ENCODE measurements around the gene ZNF385B. TPM values are rescaled to one million over a fixed set of nuclear protein-coding genes. Genes with fewer than 3 reads are reported as not detected.

ZNF385B gene
- polyA plus RNA-seq, 1 donor from 2014 or later = not detected

DNA sequence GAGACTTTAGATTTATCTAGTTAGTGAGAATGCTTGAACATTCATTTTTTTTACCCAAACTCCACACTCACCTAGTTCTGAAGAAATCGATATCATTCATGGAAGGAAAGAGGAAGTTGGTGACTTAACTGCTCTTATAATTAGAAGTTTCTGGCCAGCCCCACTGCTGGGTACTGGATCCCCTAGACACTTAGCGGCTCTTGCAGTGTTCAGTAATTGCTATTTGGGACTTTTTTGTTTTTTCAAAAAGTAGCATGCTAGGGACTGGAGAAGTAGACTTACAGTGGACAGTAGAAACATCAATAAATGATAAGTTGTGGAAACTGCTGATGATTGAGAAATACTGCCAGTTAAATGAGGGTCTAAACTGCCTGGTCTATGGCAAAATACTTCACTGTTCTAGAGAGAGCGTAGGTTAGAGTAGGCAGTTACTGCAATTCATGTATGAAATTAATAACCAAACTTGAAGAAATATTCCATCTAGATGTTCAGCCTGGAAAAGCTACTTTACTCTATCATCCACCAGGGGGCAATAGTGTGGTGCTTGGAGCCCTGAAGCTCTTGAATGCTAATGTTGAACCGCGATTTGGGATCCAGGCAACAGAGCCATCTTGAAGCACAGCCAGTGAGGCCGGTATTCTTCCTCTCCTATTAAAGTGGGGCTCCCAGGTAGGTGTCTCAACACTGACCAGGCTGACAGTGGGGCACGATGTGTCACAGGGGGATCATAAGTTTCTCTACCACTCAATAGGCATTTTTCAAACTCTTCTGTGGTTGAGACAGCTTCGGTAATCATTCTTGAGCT is 450.7 kb downstream of the ZNF385B start:
- peaks cover 11% of the 10 kb centered on the region for H3K27me3 Mint-ChIP-seq
- H3K36me3 Mint-ChIP-seq = no peaks in the 10 kb centered on the region
- H3K9me3 Mint-ChIP-seq = peaks cover 0 to 5% (median 1%) of the 10 kb centered on the region in 3 donors
- H3K4me1 Mint-ChIP-seq = peaks cover 6 to 11% (median 8%) of the 10 kb centered on the region in 3 donors
- peak overlapping the region in 1 of 4 donors; percentile 77 for H3K4me3 Mint-ChIP-seq
- H3K27ac Mint-ChIP-seq = no peak overlapping the region

DNA sequence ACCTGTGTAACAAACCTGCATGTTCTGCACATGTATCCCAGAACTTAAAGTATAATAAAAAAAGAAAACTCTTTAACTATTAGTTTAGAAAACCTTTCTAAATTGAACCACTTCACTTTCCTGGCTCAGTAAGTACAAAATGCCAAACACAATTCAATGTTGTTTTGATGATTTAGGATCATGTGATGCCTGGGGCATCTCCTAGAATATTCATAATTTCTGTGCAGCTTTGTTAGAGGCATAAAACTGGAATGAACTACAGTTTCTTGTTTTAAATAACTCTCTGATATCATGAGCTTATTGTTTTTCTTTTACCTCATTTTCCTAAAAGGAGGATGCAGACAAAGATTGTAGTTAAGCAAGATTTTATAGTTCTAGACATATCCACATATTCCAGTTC is 457.8 kb downstream of the ZNF385B start:
- H3K27me3 Mint-ChIP-seq = peaks cover 9% of the 10 kb centered on the region
- H3K9me3 Mint-ChIP-seq = peaks cover 0 to 2% (median 1%) of the 10 kb centered on the region in 3 donors
- H3K27ac Mint-ChIP-seq = no peak overlapping the region
- peaks cover 0 to 1% (median 0%) of the 10 kb centered on the region in 3 donors for H3K4me1 Mint-ChIP-seq
- no peak overlapping the region for H3K4me3 Mint-ChIP-seq
- H3K36me3 Mint-ChIP-seq = no peaks in the 10 kb centered on the region

DNA sequence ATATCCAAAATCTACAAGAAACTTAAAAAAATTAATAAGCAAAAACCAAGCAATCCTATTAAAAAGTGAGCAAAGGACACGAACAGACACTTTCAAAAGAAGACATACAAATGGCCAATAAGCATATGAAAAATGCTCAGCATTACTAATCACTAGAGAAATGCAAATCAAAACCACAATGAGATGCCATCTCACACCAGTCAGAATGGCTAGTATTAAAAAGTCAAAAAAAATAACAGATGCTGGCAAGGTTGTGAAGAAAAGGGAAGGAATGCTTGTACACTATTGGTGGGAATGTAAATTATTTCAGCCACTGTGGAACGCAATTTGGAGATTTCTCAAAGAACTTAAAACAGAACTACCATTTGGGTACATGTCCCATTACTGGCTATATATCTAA is 467.9 kb downstream of the ZNF385B start:
- Mint-ChIP-seq H3K9me3 (peaks cover 0 to 1% (median 0%) of the 10 kb centered on the region in 3 donors), H3K36me3 (no peaks in the 10 kb centered on the region), H3K27ac (no peak overlapping the region), H3K27me3 (no peaks in the 10 kb centered on the region), H3K4me3 (no peak overlapping the region), H3K4me1 (no peaks in the 10 kb centered on the region)

Other genes with a start within 250 kb of the ZNF385B start
- gene CWC22, start 145.7 kb upstream of the ZNF385B start, polyA plus RNA-seq = 25.8 TPM